ENCODE data around the gene LRRC74B.
"Not testable (repeated sequence)": the region's sequence is repeated elsewhere in the genome, so short reads cannot be mapped to it uniquely, and the experiment has no call there.

LRRC74B gene

GRCh38 chr22:21047035-21047661 lies 1.4 kb downstream of the LRRC74B start:
- Histone ChIP-seq H3K4me3 (ENCODE audit: low read length in 2 of 2) (no peak overlapping the region), H3K9ac (ENCODE audit: low read depth in 1 of 2, low read length in 2 of 2) (no peak overlapping the region), H3K27me3 (ENCODE audit: control insufficient read depth in 2 of 2, insufficient read depth in 2 of 2, low read length in 2 of 2) (peaks cover 2 to 4% of the 10 kb centered on the region in 2 donors), H3K9me3 (ENCODE audit: control insufficient read depth in 2 of 2, low read length in 2 of 2) (no peaks in the 10 kb centered on the region), H3K36me3 (ENCODE audit: control insufficient read depth in 2 of 2, insufficient read depth in 2 of 2, low read length in 2 of 2) (no peaks in the 10 kb centered on the region), H3K27ac (ENCODE audit: low read depth in 2 of 2, low read length in 2 of 2) (no peak overlapping the region), H3K4me1 (ENCODE audit: control insufficient read depth in 2 of 2, insufficient read depth in 2 of 2, low read length in 2 of 2) (peaks cover 8 to 14% of the 10 kb centered on the region in 2 donors)

GRCh38 chr22:21047730-21048129 lies 2.0 kb downstream of the LRRC74B start:
- Histone ChIP-seq H3K36me3 (ENCODE audit: control insufficient read depth in 2 of 2, insufficient read depth in 2 of 2, low read length in 2 of 2) (no peaks in the 10 kb centered on the region), H3K27ac (ENCODE audit: low read depth in 2 of 2, low read length in 2 of 2) (no peak overlapping the region), H3K9me3 (ENCODE audit: control insufficient read depth in 2 of 2, low read length in 2 of 2) (no peaks in the 10 kb centered on the region), H3K9ac (ENCODE audit: low read depth in 1 of 2, low read length in 2 of 2) (no peak overlapping the region), H3K27me3 (ENCODE audit: control insufficient read depth in 2 of 2, insufficient read depth in 2 of 2, low read length in 2 of 2) (peaks cover 2 to 4% of the 10 kb centered on the region in 2 donors), H3K4me1 (ENCODE audit: control insufficient read depth in 2 of 2, insufficient read depth in 2 of 2, low read length in 2 of 2) (peaks cover 8 to 14% of the 10 kb centered on the region in 2 donors), H3K4me3 (ENCODE audit: low read length in 2 of 2) (no peak overlapping the region)

DNA sequence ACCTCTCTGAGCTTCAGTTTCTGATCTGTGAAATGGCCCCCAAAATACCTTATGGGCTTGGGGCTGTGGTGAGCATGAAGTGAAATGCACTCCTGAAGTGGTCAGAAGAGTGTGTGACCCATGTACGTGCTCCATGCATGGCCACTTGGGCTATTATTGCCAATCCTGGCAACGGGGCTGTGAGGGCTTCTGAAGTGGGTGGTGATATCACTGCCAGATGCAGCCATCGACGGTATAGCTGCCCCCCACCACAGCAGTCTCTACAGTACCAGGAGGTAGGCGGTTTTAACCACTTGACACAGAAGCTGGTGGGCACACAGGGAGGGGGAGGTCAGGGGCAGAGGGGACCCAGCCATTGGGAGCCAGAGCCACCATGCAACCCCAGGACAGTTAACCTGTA lies 2.7 kb downstream of the LRRC74B start:
- H3K4me3 ChIP-seq (ENCODE audit: low read length in 2 of 2); H3K9ac ChIP-seq (ENCODE audit: low read depth in 1 of 2, low read length in 2 of 2); H3K27ac ChIP-seq (ENCODE audit: low read depth in 2 of 2, low read length in 2 of 2); H3K27me3 ChIP-seq (ENCODE audit: control insufficient read depth in 2 of 2, insufficient read depth in 2 of 2, low read length in 2 of 2); H3K36me3 ChIP-seq (ENCODE audit: control insufficient read depth in 2 of 2, insufficient read depth in 2 of 2, low read length in 2 of 2); H3K9me3 ChIP-seq (ENCODE audit: control insufficient read depth in 2 of 2, low read length in 2 of 2): not testable (repeated sequence)
- peaks cover 8 to 13% of the 10 kb centered on the region in 2 donors for H3K4me1 ChIP-seq (ENCODE audit: control insufficient read depth in 2 of 2, insufficient read depth in 2 of 2, low read length in 2 of 2)

DNA sequence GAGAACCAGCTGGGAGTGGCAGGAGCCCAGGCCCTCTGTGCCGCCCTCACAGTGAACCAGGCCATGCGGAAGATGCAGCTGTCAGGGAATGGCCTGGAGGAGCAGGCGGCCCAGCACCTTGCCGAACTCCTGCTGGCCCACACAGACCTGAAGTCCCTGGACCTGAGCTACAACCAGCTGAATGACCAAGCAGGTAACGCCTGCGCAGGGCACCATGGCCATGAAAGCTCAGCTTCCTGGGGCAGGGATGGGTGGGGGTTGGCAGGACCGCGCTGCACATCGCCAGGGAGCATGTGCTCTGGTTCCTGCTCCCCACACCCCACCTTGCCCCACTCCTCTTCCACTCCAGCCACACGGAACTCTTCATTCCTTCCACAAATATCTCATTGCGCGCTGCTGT lies 3.2 kb downstream of the LRRC74B start:
- H3K36me3 ChIP-seq (ENCODE audit: control insufficient read depth in 2 of 2, insufficient read depth in 2 of 2, low read length in 2 of 2); H3K9me3 ChIP-seq (ENCODE audit: control insufficient read depth in 2 of 2, low read length in 2 of 2): not testable (repeated sequence)

DNA sequence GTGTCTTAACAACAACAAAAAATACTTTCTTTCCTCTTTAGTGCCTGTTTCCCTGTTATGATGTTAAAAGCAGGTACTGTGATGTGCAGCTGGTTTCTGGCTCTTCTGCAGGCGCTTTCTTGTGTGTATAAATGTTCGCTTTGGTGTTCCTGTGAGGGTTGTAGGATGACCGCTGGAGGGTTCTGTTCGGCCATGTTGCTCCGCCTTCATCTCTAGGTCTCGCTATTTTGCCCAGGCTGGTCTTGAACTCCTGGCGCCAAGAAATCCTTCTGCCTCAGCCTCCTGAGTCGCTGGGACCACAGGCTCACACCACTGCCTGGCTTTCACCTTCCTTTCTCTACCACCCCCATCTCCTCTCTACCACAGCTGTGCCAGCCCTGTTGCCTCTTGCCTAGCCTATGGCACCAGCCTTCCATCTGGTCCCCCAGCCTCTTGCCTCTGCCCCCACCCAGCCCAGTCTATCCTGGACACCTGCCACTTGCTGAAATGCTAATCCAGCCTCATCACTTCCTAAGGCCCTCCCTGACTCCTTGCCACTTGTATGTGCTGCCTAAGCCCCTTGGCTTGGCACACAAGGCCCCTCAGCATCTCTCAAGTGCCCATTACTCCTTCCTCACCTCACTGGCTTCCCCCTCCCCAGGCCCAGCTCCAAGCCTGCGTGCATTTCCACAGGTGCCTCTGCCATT lies 5.5 kb downstream of the LRRC74B start:
- no peak overlapping the region for H3K9ac ChIP-seq (ENCODE audit: low read depth in 1 of 2, low read length in 2 of 2)
- no peak overlapping the region for H3K27ac ChIP-seq (ENCODE audit: low read depth in 2 of 2, low read length in 2 of 2)
- H3K27me3 ChIP-seq (ENCODE audit: control insufficient read depth in 2 of 2, insufficient read depth in 2 of 2, low read length in 2 of 2), result no peaks in the 10 kb centered on the region
- no peaks in the 10 kb centered on the region for H3K36me3 ChIP-seq (ENCODE audit: control insufficient read depth in 2 of 2, insufficient read depth in 2 of 2, low read length in 2 of 2)
- no peak overlapping the region for H3K4me3 ChIP-seq (ENCODE audit: low read length in 2 of 2)
- no peaks in the 10 kb centered on the region for H3K9me3 ChIP-seq (ENCODE audit: control insufficient read depth in 2 of 2, low read length in 2 of 2)
- no peaks in the 10 kb centered on the region for H3K4me1 ChIP-seq (ENCODE audit: control insufficient read depth in 2 of 2, insufficient read depth in 2 of 2, low read length in 2 of 2)

More for the DNA sequence above, 3.2 kb downstream of the LRRC74B start:
- not testable (repeated sequence) for H3K27ac ChIP-seq (ENCODE audit: low read depth in 2 of 2, low read length in 2 of 2); H3K4me3 ChIP-seq (ENCODE audit: low read length in 2 of 2); H3K4me1 ChIP-seq (ENCODE audit: control insufficient read depth in 2 of 2, insufficient read depth in 2 of 2, low read length in 2 of 2); H3K9ac ChIP-seq (ENCODE audit: low read depth in 1 of 2, low read length in 2 of 2); H3K27me3 ChIP-seq (ENCODE audit: control insufficient read depth in 2 of 2, insufficient read depth in 2 of 2, low read length in 2 of 2)

- no peak overlapping the region for H3K27ac ChIP-seq (ENCODE audit: low read depth in 2 of 2, low read length in 2 of 2)
- H3K9me3 ChIP-seq (ENCODE audit: control insufficient read depth in 2 of 2, low read length in 2 of 2), result no peaks in the 10 kb centered on the region
- H3K27me3 ChIP-seq (ENCODE audit: control insufficient read depth in 2 of 2, insufficient read depth in 2 of 2, low read length in 2 of 2), result peaks cover 0 to 4% of the 10 kb centered on the region in 2 donors
- no peak overlapping the region for H3K4me3 ChIP-seq (ENCODE audit: low read length in 2 of 2)
- H3K4me1 ChIP-seq (ENCODE audit: control insufficient read depth in 2 of 2, insufficient read depth in 2 of 2, low read length in 2 of 2), result peaks cover 0 to 3% of the 10 kb centered on the region in 2 donors
- no peak overlapping the region for H3K9ac ChIP-seq (ENCODE audit: low read depth in 1 of 2, low read length in 2 of 2)
- H3K36me3 ChIP-seq (ENCODE audit: control insufficient read depth in 2 of 2, insufficient read depth in 2 of 2, low read length in 2 of 2), result no peaks in the 10 kb centered on the region
Measured at GRCh38 chr22:21051831-21052400, 6.2 kb downstream of the LRRC74B start.

DNA sequence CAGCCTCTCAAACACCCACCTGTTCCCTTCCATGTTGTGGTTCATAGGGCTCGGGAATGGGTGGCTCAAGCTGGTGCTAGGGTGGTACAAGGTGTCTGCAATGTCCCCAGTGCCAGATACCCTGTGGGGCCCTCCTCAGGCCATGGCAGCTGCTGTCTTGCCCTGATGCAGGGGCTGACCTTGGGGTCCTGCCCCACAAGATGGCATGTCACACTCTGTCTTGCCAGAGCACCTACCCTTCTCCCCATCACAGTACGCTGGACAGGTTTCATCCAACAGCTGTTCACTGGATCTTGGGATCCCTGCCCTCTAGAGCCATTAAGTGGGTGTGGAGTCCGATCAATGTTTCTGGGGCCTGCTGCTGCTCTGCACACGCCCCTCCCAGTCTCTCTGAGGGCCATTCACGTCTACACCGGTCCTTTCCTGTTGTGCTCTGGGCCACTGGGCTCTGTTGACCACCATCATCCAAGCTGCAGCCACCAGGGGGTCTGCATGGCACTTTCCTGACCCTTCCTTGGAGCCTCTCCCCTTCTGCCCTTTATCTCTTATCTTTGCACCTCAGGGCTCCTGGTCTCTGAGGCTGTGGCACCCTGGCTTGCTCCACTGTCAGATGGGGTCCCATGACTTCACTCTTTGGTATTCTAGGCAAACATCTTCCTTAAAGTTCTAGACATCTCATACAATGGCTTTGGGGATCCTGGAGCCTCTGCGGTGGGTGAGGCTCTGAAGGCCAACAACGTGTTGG lies 7.1 kb downstream of the LRRC74B start:
- peaks cover 0 to 3% of the 10 kb centered on the region in 2 donors for H3K4me1 ChIP-seq (ENCODE audit: control insufficient read depth in 2 of 2, insufficient read depth in 2 of 2, low read length in 2 of 2)
- no peak overlapping the region for H3K4me3 ChIP-seq (ENCODE audit: low read length in 2 of 2)
- H3K9ac ChIP-seq (ENCODE audit: low read depth in 1 of 2, low read length in 2 of 2), result no peak overlapping the region
- no peaks in the 10 kb centered on the region for H3K36me3 ChIP-seq (ENCODE audit: control insufficient read depth in 2 of 2, insufficient read depth in 2 of 2, low read length in 2 of 2)
- H3K27ac ChIP-seq (ENCODE audit: low read depth in 2 of 2, low read length in 2 of 2), result no peak overlapping the region
- H3K27me3 ChIP-seq (ENCODE audit: control insufficient read depth in 2 of 2, insufficient read depth in 2 of 2, low read length in 2 of 2), result peaks cover 0 to 6% of the 10 kb centered on the region in 2 donors
- no peaks in the 10 kb centered on the region for H3K9me3 ChIP-seq (ENCODE audit: control insufficient read depth in 2 of 2, low read length in 2 of 2)

DNA sequence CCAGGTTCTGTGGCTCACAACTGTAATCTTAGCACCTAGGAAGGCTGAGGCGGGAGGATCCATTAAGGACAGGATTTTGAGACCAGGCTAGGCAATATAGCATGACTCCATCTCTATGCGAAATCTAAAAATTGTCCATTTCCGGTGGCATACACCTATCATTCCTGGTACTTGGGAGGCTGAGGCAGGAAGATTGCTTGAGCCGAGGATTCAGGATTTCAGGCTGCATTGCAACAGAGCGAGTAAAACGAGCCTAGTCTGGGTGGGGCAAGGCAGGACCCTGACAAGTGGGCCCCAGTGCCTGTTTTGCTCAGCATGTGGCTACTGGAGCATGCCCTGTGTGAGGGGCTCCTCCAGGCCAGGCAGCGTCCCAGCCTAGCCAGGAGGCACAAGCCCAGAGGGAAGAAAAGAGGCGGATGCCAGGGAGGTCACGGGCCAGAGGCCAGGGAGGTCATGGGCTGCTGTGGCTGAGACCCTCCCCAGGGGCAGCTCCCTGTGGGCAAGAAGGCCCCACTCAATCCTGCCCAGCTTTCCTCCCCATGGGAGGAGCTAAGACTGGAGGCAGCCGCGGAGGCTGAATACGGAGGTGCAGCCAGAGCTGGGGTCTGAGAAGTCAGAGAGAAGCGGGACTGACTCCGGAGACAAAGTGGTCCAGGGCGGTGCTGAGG lies 8.4 kb downstream of the LRRC74B start:
- Histone ChIP-seq H3K27ac (ENCODE audit: low read depth in 2 of 2, low read length in 2 of 2) (no peak overlapping the region), H3K4me3 (ENCODE audit: low read length in 2 of 2) (no peak overlapping the region), H3K9me3 (ENCODE audit: control insufficient read depth in 2 of 2, low read length in 2 of 2) (no peaks in the 10 kb centered on the region), H3K4me1 (ENCODE audit: control insufficient read depth in 2 of 2, insufficient read depth in 2 of 2, low read length in 2 of 2) (peaks cover 0 to 3% of the 10 kb centered on the region in 2 donors), H3K36me3 (ENCODE audit: control insufficient read depth in 2 of 2, insufficient read depth in 2 of 2, low read length in 2 of 2) (no peaks in the 10 kb centered on the region), H3K9ac (ENCODE audit: low read depth in 1 of 2, low read length in 2 of 2) (no peak overlapping the region), H3K27me3 (ENCODE audit: control insufficient read depth in 2 of 2, insufficient read depth in 2 of 2, low read length in 2 of 2) (peaks cover 0 to 6% of the 10 kb centered on the region in 2 donors)

GRCh38 chr22:21054714-21055563 lies 9.2 kb downstream of the LRRC74B start:
- no peaks in the 10 kb centered on the region for H3K9me3 ChIP-seq (ENCODE audit: control insufficient read depth in 2 of 2, low read length in 2 of 2)
- no peak overlapping the region for H3K4me3 ChIP-seq (ENCODE audit: low read length in 2 of 2)
- H3K27ac ChIP-seq (ENCODE audit: low read depth in 2 of 2, low read length in 2 of 2), result no peak overlapping the region
- H3K27me3 ChIP-seq (ENCODE audit: control insufficient read depth in 2 of 2, insufficient read depth in 2 of 2, low read length in 2 of 2), result peaks cover 0 to 6% of the 10 kb centered on the region in 2 donors
- peaks cover 0 to 3% of the 10 kb centered on the region in 2 donors for H3K4me1 ChIP-seq (ENCODE audit: control insufficient read depth in 2 of 2, insufficient read depth in 2 of 2, low read length in 2 of 2)
- H3K9ac ChIP-seq (ENCODE audit: low read depth in 1 of 2, low read length in 2 of 2), result no peak overlapping the region
- H3K36me3 ChIP-seq (ENCODE audit: control insufficient read depth in 2 of 2, insufficient read depth in 2 of 2, low read length in 2 of 2), result no peaks in the 10 kb centered on the region
